DOHH2 (cell line): ENCODE data around the gene CST6.

ENCODE experiments used
- CTCF ChIP-seq: fragments of 200-600 bp; sonication (generic); IDR thresholded peaks from one replicate; pipeline ENCODE4 v1.5.1; 2014; ENCODE audit warnings: antibody characterized with exemption, mild to moderate bottlenecking, low read depth, low read length; ENCODE audit not compliant: poor library complexity, severe bottlenecking
- EZH2phosphoT487 ChIP-seq: fragments of 200-600 bp; sonication (generic); IDR thresholded peaks from 2 replicates; pipeline ENCODE4 v1.6.1; 2017; ENCODE audit warnings: borderline replicate concordance, mild to moderate bottlenecking, antibody characterized with exemption, low read length, moderate library complexity, mixed read lengths

- TF ChIP-seq CTCF (no peak), EZH2phosphoT487 (no peak)
Observed at GRCh38 chr11:65982824-65983588, 28.8 kb upstream of the CST6 start.
